ENCODE measurements around the gene XAB2.
"Not testable (repeated sequence)": the region's sequence is repeated elsewhere in the genome, so short reads cannot be mapped to it uniquely, and the experiment has no call there.

Gene XAB2

GRCh38 chr19:7648265-7649014 lies 19.1 kb upstream of the XAB2 start:
- no peak for DNase-seq

GRCh38 chr19:7647156-7647555 lies 17.8 kb upstream of the XAB2 start:
- DNase-seq = no peak

GRCh38 chr19:7646426-7646700 lies 17.0 kb upstream of the XAB2 start:
- DNase-seq = no peak

GRCh38 chr19:7645656-7646425 lies 16.5 kb upstream of the XAB2 start:
- DNase-seq = no peak

- no peak for DNase-seq
Observed at GRCh38 chr19:7645163-7645562, 15.8 kb upstream of the XAB2 start.

GRCh38 chr19:7644550-7644877 lies 15.2 kb upstream of the XAB2 start:
- no peak for DNase-seq

GRCh38 chr19:7643629-7644549 lies 14.5 kb upstream of the XAB2 start:
- DNase-seq = not testable (repeated sequence)

GRCh38 chr19:7643031-7643415 lies 13.7 kb upstream of the XAB2 start:
- DNase-seq = no peak

GRCh38 chr19:7642295-7643030 lies 13.1 kb upstream of the XAB2 start:
- no peak for DNase-seq

GRCh38 chr19:7641290-7642276 lies 12.2 kb upstream of the XAB2 start:
- DNase-seq = no peak

GRCh38 chr19:7640803-7641202 lies 11.5 kb upstream of the XAB2 start:
- DNase-seq = no peak

GRCh38 chr19:7639863-7640348 lies 10.6 kb upstream of the XAB2 start:
- DNase-seq = no peak

- no peak for DNase-seq
Observed at GRCh38 chr19:7638802-7639465, 9.6 kb upstream of the XAB2 start.

- DNase-seq = no peak
Observed at GRCh38 chr19:7637374-7638256, 8.3 kb upstream of the XAB2 start.

- no peak for DNase-seq
Observed at GRCh38 chr19:7636691-7637373, 7.5 kb upstream of the XAB2 start, which contains the start of gene STXBP2. TSS of gene STXBP2 (plus strand) at chr19:7637110. CDS start at chr19:7637150, 40 bp downstream.

- DNase-seq = no peak
Observed at GRCh38 chr19:7636317-7636690, 7.0 kb upstream of the XAB2 start.

- DNase-seq = no peak
Observed at GRCh38 chr19:7635670-7636069, 6.3 kb upstream of the XAB2 start.

- DNase-seq = no peak
Observed at GRCh38 chr19:7633698-7634097, 4.4 kb upstream of the XAB2 start, which contains the start of gene PCP2. TSS of gene PCP2 (minus strand) at chr19:7633719. CDS start at chr19:7633457, 262 bp downstream.
